Neural progenitor cell (in vitro differentiated cells): ENCODE measurements around the gene AMN1. TPM values are rescaled to one million over a fixed set of nuclear protein-coding genes. Genes with fewer than 3 reads are reported as not detected.

Experiments
- DNase-seq: peaks from one replicate; pipeline ENCODE4 v3.0.0-alpha.2; 2016; ENCODE audit warnings: low spot score
- H2AFZ ChIP-seq: fragments of 200-600 bp; sonication (generic); replicated peaks from 2 replicates; pipeline ENCODE4 v1.6.1; 2016; ENCODE audit warnings: antibody characterized with exemption
- H3F3A ChIP-seq: fragments of 200-600 bp; sonication (generic); 2 replicates; pipeline ENCODE4 v1.6.1; 2016; ENCODE audit warnings: antibody characterized with exemption, low read depth
- H3K27ac ChIP-seq: fragments of 200-600 bp; sonication (generic); 2 replicates; pipeline ENCODE4 v1.5.1; 2016; ENCODE audit warnings: mild to moderate bottlenecking
- H3K27me3 ChIP-seq: fragments of 200-600 bp; sonication (generic); 2 replicates; pipeline ENCODE4 v1.6.1; 2016; ENCODE audit warnings: mild to moderate bottlenecking, moderate library complexity
- H3K36me3 ChIP-seq: fragments of 200-600 bp; sonication (generic); 2 replicates; pipeline ENCODE4 v1.5.1; 2016
- H3K4me1 ChIP-seq: fragments of 200-600 bp; sonication (generic); 2 replicates; pipeline ENCODE4 v1.6.1; 2016; ENCODE audit warnings: mixed run types
- H3K4me2 ChIP-seq: fragments of 200-600 bp; sonication (generic); 2 replicates; pipeline ENCODE4 v1.6.1; 2016
- H3K4me3 ChIP-seq: fragments of 200-600 bp; sonication (generic); 2 replicates; pipeline ENCODE4 v1.5.1; 2016
- H3K79me2 ChIP-seq: fragments of 200-600 bp; sonication (generic); 2 replicates; pipeline ENCODE4 v1.6.1; 2016; ENCODE audit warnings: low read depth
- H3K9ac ChIP-seq: fragments of 200-600 bp; sonication (generic); 2 replicates; pipeline ENCODE4 v1.6.1; 2016
- H3K9me3 ChIP-seq: fragments of 200-600 bp; sonication (generic); 2 replicates; pipeline ENCODE4 v1.5.1; 2016; ENCODE audit warnings: low read depth
- H4K20me1 ChIP-seq: fragments of 200-600 bp; sonication (generic); 2 replicates; pipeline ENCODE4 v1.6.1; 2016; ENCODE audit warnings: low read depth
- H3K27ac Mint-ChIP-seq: 3 replicates; pipeline ENCODE4 v1.8.0; 2021; ENCODE audit warnings: mixed read lengths
- H3K27me3 Mint-ChIP-seq: 2 replicates; pipeline ENCODE4 v1.8.0; 2022; ENCODE audit warnings: low read depth, mild to moderate bottlenecking, inconsistent platforms, moderate library complexity, mixed read lengths; ENCODE audit not compliant: insufficient read depth
- H3K36me3 Mint-ChIP-seq: 3 replicates; pipeline ENCODE4 v1.8.0; 2021; ENCODE audit warnings: mixed read lengths
- H3K4me1 Mint-ChIP-seq: 3 replicates; pipeline ENCODE4 v1.8.0; 2021; ENCODE audit warnings: mixed read lengths
- H3K4me3 Mint-ChIP-seq: 3 replicates; pipeline ENCODE4 v1.8.0; 2021; ENCODE audit warnings: mild to moderate bottlenecking, moderate library complexity, mixed read lengths
- H3K9me3 Mint-ChIP-seq: 3 replicates; pipeline ENCODE4 v1.8.0; 2020; ENCODE audit warnings: mixed read lengths
- CTCF ChIP-seq: fragments of 200-600 bp; sonication (generic); IDR thresholded peaks from 2 replicates; pipeline ENCODE4 v1.5.1; 2017; ENCODE audit warnings: antibody characterized with exemption, mild to moderate bottlenecking
- EZH2 ChIP-seq: fragments of 200-600 bp; sonication (generic); IDR thresholded peaks from 2 replicates; pipeline ENCODE4 v1.6.1; 2017; ENCODE audit warnings: antibody characterized with exemption, mild to moderate bottlenecking, moderate library complexity
- EZH2phosphoT487 ChIP-seq: fragments of 200-600 bp; sonication (generic); IDR thresholded peaks from 2 replicates; pipeline ENCODE4 v1.6.1; 2017; ENCODE audit warnings: antibody characterized with exemption
- total RNA-seq: library from RNA; depleted of rRNA; stranded (reverse); fragments of >200 nt; gene quantifications from 2 replicates; pipeline ENCODE4 v1.2.3, GENCODE V29; 2015; ENCODE audit warnings: low replicate concordance

Gene AMN1
- total RNA-seq, 1 donor from 2014 or later, result 29.4 TPM

DNA sequence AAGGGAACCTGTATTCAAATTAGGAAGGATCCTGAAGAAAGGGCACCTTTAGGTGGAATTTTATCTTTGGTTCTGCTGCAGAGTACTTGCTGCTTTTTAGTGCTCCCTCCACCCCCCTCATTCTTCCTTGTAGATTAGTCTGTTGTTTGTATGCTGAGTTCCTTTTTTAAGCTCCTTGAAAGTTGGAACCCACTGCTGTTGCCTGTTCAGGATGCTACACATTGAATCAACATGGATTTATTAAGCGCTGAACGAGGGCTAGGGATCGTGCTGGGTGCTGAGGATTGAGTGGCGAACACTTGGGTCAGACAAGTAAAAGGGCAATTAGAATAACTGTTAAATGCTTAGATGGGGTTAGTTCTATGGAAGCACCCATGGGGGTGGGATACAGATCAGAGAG, 884 bp upstream of the AMN1 start:
- no peaks in the 10 kb centered on the region for H3K36me3 ChIP-seq
- H3K27me3 ChIP-seq, result no peaks in the 10 kb centered on the region
- H3K9me3 Mint-ChIP-seq, result peaks cover 13% of the 10 kb centered on the region
- peak overlapping the region; percentile 97 for H3K4me3 Mint-ChIP-seq
- no peaks in the 10 kb centered on the region for H4K20me1 ChIP-seq
- H3K27ac ChIP-seq, result peak overlapping the region; percentile 45
- H3K9me3 ChIP-seq, result no peaks in the 10 kb centered on the region
- H3K4me2 ChIP-seq, result peak overlapping the region; percentile 82
- H3K4me3 ChIP-seq, result peak overlapping the region; percentile 53
- peak overlapping the region; percentile 97 for H2AFZ ChIP-seq
- no peak for TF ChIP-seq CTCF
- no peak for TF ChIP-seq EZH2
- TF ChIP-seq EZH2phosphoT487, result no peak
- H3K27ac Mint-ChIP-seq, result peak overlapping the region; percentile 12
- peaks cover 5% of the 10 kb centered on the region for H3K27me3 Mint-ChIP-seq
- peaks cover 14% of the 10 kb centered on the region for H3F3A ChIP-seq
- peaks cover 22% of the 10 kb centered on the region for H3K4me1 Mint-ChIP-seq
- H3K36me3 Mint-ChIP-seq, result peaks cover 2% of the 10 kb centered on the region
- H3K4me1 ChIP-seq, result peaks cover 9% of the 10 kb centered on the region
- H3K79me2 ChIP-seq, result no peaks in the 10 kb centered on the region
- DNase-seq, result no peak
- no peak overlapping the region for H3K9ac ChIP-seq

DNA sequence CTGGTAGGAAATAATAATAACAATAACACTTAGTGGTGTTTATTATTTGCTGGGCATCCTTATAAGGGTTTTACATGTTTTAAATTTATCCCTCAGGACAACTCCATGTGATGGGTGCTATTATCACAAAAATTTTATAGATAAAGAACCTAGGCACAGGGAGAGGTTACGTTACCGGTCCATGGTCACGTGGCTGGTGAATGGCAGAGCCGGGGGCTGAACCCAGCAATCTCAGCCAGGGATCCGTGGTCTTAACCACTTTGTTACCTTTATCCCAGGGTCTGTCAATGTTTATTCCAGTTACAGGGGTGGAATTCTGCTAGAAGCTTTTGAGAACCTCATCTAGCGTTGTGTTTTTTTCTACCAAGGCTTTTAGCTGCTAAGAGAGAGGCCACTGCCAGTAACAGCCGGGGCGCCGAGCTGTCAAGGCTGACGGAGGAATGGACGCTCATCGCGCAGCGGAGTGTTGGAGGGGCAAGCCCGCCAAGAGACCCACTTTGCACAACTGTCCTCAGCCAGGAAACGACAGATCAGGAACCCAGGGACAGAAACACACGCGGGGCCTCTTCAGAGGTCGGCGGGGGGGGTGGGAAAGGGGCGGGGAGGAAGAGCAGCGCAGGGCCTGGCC, 418 bp downstream of the AMN1 start:
- H3K36me3 Mint-ChIP-seq, result peaks cover 2% of the 10 kb centered on the region
- H3K9ac ChIP-seq, result no peak overlapping the region
- peak overlapping the region; percentile 90 for H3K27ac Mint-ChIP-seq
- no peaks in the 10 kb centered on the region for H4K20me1 ChIP-seq
- H3K9me3 Mint-ChIP-seq, result peaks cover 13% of the 10 kb centered on the region
- H3K27me3 Mint-ChIP-seq, result peaks cover 5% of the 10 kb centered on the region
- no peaks in the 10 kb centered on the region for H3K27me3 ChIP-seq
- peak overlapping the region; percentile 97 for H3K4me3 Mint-ChIP-seq
- TF ChIP-seq CTCF, result no peak
- TF ChIP-seq EZH2, result no peak
- no peak for TF ChIP-seq EZH2phosphoT487
- peaks cover 32% of the 10 kb centered on the region for H3K4me1 Mint-ChIP-seq
- H3K9me3 ChIP-seq, result no peaks in the 10 kb centered on the region
- H3K4me3 ChIP-seq, result peak overlapping the region; percentile 53
- DNase-seq, result no peak
- peak overlapping the region; percentile 74 for H3K4me2 ChIP-seq
- H3K79me2 ChIP-seq, result no peaks in the 10 kb centered on the region
- H2AFZ ChIP-seq, result peak overlapping the region; percentile 70
- H3F3A ChIP-seq, result peaks cover 14% of the 10 kb centered on the region
- peaks cover 21% of the 10 kb centered on the region for H3K4me1 ChIP-seq
- no peak overlapping the region for H3K27ac ChIP-seq
- H3K36me3 ChIP-seq, result no peaks in the 10 kb centered on the region

GRCh38 chr12:31727192-31727591, 1.6 kb downstream of the AMN1 start:
- no peaks in the 10 kb centered on the region for H3K79me2 ChIP-seq
- no peak overlapping the region for H3K27ac ChIP-seq
- no peak for DNase-seq
- no peaks in the 10 kb centered on the region for H3K36me3 ChIP-seq
- no peaks in the 10 kb centered on the region for H4K20me1 ChIP-seq
- Mint-ChIP-seq H3K4me1 (peaks cover 28% of the 10 kb centered on the region), H3K27ac (no peak overlapping the region), H3K4me3 (peak overlapping the region; percentile 18), H3K36me3 (peaks cover 2% of the 10 kb centered on the region), H3K9me3 (peaks cover 13% of the 10 kb centered on the region), H3K27me3 (peaks cover 3% of the 10 kb centered on the region)
- no peaks in the 10 kb centered on the region for H3K9me3 ChIP-seq
- H3K27me3 ChIP-seq, result no peaks in the 10 kb centered on the region
- H3K4me3 ChIP-seq, result no peak overlapping the region
- peaks cover 21% of the 10 kb centered on the region for H3K4me1 ChIP-seq
- no peak overlapping the region for H3K9ac ChIP-seq
- no peak for TF ChIP-seq EZH2phosphoT487
- no peak for TF ChIP-seq EZH2
- no peak overlapping the region for H3K4me2 ChIP-seq
- H2AFZ ChIP-seq, result no peak overlapping the region
- H3F3A ChIP-seq, result peaks cover 14% of the 10 kb centered on the region

DNA sequence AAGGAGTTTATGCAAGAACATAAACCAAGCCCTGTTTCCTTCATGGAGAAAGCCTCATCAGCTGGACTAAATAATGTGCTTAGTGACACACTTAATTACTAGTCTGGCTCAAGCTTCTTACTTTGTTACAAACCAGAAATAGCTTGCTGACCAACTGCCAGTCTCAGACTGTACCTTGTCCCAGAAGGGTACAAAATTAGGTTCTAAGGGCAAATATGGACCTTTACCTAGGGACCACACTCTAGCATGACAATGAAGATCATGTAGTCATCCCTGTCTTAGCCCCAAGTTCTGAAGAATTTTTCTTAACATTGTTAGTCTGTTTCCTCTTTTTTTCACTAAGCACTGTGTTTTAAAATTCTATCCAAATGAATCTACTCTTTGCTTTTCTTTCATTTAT, 2.2 kb downstream of the AMN1 start:
- no peak for DNase-seq
- H3K79me2 ChIP-seq, result no peaks in the 10 kb centered on the region
- Mint-ChIP-seq H3K9me3 (peaks cover 13% of the 10 kb centered on the region), H3K4me3 (no peak overlapping the region), H3K27ac (no peak overlapping the region), H3K27me3 (peaks cover 3% of the 10 kb centered on the region), H3K36me3 (peaks cover 2% of the 10 kb centered on the region), H3K4me1 (peaks cover 28% of the 10 kb centered on the region)
- H3F3A ChIP-seq, result peaks cover 14% of the 10 kb centered on the region
- H3K4me2 ChIP-seq, result no peak overlapping the region
- no peak overlapping the region for H3K9ac ChIP-seq
- no peak overlapping the region for H3K4me3 ChIP-seq
- H3K9me3 ChIP-seq, result no peaks in the 10 kb centered on the region
- peaks cover 21% of the 10 kb centered on the region for H3K4me1 ChIP-seq
- H3K36me3 ChIP-seq, result no peaks in the 10 kb centered on the region
- no peaks in the 10 kb centered on the region for H4K20me1 ChIP-seq
- H3K27ac ChIP-seq, result no peak overlapping the region
- no peaks in the 10 kb centered on the region for H3K27me3 ChIP-seq
- H2AFZ ChIP-seq, result no peak overlapping the region
- TF ChIP-seq CTCF (no peak), EZH2 (no peak), EZH2phosphoT487 (no peak)
